GM19438 (cell line): ENCODE results near the gene NSMCE1.

Source experiments
- ATAC-seq: cut with Tn5 transposase; IDR thresholded peaks from one replicate; pipeline ENCODE4 v1.9.1; 2021; ENCODE audit warnings: low read depth; ENCODE audit not compliant: unreplicated experiment

The NSMCE1 gene

DNA sequence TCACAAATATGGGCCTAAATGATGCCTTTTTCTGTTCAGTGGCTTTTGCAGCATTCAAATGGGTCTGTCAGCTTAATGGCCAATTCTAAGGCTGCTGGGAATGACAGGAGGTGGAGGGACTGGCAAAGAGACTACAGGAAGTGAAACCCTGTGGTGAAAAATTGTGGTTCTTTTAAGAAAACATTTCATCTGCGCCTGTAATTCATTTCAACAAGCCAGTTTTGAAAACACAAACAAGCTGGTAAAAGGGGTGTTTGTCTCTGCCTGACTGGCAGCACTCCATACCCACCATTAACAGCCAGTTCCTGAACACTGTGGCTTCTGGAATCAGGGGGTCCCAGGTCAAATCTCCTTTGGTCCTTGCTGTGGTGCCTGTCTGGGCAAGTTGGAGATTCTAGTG is 68.8 kb downstream of the NSMCE1 start:
- ATAC-seq, result peak; percentile 48

- no peak for ATAC-seq
These were observed 69.4 kb downstream of the NSMCE1 start for GRCh38 chr16:27199235-27199586.

GRCh38 chr16:27198451-27199234 is 69.9 kb downstream of the NSMCE1 start:
- no peak for ATAC-seq

DNA sequence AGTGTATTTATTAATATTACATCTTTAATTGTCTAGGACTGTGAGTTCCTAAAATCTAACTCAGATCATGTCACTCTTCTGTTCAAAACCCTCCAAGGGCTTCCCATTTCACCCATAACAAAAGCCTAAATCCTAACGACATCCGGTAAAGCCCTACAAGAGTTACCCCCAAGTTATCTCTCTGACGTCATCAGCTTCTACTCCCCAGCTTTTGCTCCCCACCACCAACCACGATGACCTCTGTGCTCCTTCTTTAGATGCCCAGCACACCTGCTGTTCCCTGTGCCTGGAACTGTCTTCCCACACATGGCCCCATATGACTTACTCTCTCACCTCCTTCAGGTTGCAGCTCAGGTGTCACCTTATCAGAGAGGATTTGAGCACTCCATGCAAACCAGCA is 71.6 kb downstream of the NSMCE1 start:
- no peak for ATAC-seq

DNA sequence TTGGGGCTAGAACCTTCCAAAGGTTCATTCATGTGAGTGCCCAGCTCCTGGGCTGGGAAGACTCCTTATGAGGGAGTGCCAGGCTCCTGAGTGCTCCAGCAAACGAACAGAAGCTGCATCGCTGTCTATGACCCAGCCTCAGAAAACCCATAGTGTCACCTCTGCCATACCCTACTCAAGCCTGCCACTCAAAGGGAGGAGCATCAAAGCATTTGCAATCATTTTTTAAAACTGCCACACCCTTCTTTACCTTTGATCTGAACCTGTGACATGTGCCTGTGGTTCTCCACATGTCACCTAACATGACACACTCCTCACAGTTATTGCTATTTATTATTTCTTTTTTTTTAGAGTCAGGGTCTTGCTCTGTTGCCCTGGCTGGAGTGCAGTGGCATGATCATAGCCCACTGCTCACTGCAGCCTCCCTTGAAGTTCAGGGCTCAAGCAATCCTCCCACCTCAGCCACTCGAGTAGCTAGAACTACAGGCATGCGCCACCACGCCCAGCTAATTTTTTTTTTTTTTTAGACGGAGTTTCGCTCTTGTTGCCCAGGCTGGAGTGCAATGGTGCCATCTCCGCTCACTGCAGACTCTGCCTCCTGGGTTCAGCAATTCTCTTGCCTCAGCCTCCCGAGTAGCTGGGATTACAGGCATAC is 72.5 kb downstream of the NSMCE1 start:
- ATAC-seq, result no peak

DNA sequence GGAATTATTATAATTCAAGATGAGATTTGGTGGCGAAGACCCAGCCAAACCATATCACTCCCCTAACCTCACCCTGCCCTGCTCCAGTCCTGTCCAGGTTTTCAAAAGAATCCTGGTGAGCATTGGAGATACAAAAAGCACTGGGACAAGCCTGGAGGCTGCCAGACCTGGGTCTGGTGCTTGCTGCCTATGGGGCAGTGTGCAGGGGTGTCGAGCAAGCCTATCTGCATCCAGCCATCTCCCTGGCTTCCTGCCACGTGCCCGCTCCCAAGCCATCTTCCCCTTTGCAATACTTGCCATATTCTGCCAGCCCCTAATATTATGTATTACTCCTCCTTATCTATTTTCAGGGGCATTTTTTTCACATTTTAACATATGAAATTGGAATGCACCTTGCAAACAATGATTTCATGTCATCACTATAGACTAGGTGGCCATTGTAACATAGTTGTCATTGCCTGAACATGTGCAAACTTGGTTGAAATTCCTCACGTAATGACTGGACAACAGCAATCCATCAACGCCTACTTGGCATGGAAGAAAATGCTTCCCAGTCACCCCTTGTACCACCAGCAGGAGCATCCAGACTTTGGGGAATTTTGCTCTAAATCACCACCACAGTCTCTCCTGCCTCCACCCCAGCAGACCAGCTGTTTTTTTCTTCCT is 73.4 kb downstream of the NSMCE1 start:
- no peak for ATAC-seq

DNA sequence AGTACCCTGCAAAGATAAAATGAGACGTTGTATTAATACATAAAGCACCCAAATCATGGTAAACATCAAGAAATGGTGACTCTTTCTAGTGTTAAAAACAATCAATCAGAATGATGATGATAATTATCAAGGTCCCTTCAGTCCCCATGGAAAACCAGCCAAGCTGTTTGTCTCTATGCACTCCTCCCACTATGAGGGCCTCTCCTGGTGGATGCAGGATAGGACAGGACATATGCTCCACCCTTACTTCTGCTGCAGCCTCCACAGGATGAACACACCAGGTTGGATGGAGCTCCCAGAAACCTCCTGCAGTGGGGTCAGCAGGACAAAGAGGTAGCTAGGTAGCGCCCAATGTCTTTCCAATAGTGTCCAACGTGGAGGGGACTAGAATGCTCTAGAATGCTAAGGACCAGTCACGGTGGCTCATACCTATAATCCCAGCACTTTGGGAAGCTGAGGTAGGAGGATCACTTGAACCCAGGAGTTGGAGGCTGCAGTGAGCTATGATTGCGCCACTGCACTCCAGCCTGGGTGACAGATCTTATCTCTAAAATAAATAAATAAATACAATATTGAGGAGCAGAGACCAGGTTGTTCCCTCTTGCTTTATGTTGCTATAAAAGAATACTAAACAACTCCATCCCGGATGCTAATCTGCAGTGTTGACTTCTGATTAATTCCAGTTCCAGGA is 75.1 kb downstream of the NSMCE1 start:
- ATAC-seq, result no peak

- ATAC-seq, result no peak
These were observed 77.1 kb downstream of the NSMCE1 start for GRCh38 chr16:27191352-27191924.

- ATAC-seq, result no peak
These were observed 78.2 kb downstream of the NSMCE1 start for GRCh38 chr16:27190316-27190871.

- no peak for ATAC-seq
These were observed 79.1 kb downstream of the NSMCE1 start for GRCh38 chr16:27189335-27189972.

- ATAC-seq, result no peak
These were observed 79.9 kb downstream of the NSMCE1 start for GRCh38 chr16:27188633-27189032.

GRCh38 chr16:27185776-27186130 is 82.8 kb downstream of the NSMCE1 start:
- no peak for ATAC-seq

DNA sequence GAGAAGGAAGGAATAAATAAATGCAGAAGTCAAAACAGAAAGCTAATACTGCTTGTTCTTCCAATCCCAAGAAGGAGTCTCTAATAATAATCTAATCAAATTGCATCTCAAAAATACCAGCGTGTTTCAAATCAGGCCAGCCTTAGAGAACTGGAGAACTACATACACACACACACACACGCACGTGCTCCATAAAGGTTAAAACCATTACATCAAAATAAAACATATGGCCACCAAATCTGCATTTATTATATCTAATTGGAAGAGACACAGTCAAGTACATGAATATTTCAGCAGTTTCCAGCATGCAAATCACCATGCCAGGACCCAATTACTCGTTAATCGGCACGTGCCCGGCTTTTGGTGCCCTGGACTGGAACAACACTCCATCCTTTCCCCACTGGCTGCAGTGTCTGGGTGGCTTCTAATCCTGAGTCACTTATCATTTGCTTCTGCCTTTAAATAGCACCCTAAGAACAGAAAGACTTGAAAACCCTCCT is 85.6 kb downstream of the NSMCE1 start:
- ATAC-seq, result no peak

DNA sequence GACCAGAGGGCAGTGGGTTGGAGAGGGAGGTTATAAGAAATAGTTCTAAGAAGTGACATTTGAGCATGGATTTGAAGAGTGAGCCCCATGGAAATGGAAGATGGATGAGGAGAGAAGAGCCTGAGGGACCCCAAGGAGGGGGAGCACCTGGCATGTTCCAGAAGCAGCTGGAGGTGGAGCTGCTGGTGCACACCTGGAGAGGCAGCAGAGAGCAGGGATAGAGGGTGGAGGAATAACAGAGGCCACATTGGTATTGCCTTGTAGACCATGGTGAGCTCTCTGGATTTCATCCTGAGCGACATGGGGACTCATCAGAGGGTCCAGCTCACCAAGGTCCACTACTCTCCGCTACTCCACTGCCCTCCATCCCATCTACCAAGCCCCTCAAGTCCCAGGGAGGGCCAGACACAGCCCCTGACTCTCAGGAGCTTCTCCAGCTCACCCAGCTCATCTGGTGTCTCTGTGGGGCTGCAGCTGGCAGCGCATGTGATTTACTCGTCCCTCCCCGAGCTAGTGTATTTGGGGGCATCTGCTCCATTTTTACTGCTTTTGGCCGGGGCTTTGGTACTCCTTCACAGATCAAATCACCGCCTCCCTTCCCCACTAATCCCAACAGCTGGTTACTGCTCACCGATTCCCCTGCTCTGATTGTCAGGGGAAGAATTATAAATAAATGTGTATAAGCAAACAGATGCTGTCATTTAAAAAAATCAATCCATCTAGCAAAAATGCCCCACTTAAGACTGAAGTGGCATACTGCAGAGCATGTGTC is 87.4 kb downstream of the NSMCE1 start:
- no peak for ATAC-seq

GRCh38 chr16:27179500-27180072 is 89.0 kb downstream of the NSMCE1 start:
- ATAC-seq, result peak; percentile 64

GRCh38 chr16:27177031-27177774 is 91.4 kb downstream of the NSMCE1 start:
- no peak for ATAC-seq

GRCh38 chr16:27175888-27176287 is 92.7 kb downstream of the NSMCE1 start:
- ATAC-seq, result no peak
